EH (cell line): ENCODE results near the gene PRKG2.

Experiments
- DNase-seq: peaks from one replicate; pipeline ENCODE4 v3.0.0-alpha.2; 2015; ENCODE audit warnings: low read depth

Gene PRKG2

DNA sequence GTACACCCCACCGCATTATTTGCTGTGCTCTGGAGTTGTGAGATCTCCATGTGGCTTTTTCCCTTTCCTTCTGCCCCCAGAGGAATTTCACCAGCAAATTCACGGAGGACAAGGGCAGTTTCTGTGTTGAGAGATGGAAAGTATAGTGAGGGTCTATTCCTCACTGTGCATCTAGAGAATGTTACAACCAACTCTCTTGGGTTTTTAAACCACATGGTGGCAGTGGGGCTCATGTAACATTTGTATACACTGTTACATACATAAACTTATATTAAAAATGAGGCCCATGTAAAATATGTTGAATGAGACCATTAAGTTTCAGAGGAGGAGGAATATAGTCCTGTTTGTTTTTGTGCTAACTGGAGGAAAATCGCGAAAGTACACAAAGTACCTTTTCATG, 909 bp upstream of the PRKG2 start:
- no peak for DNase-seq

GRCh38 chr4:81214144-81214880, 710 bp downstream of the PRKG2 start:
- DNase-seq = no peak

GRCh38 chr4:81213671-81214070, 1.4 kb downstream of the PRKG2 start:
- DNase-seq = no peak

GRCh38 chr4:81211956-81212355, 3.1 kb downstream of the PRKG2 start:
- no peak for DNase-seq

- peak; percentile 79 for DNase-seq
Observed at GRCh38 chr4:81207828-81208227, 7.2 kb downstream of the PRKG2 start.

- DNase-seq = no peak
Observed at GRCh38 chr4:81205302-81205701, 9.7 kb downstream of the PRKG2 start.

GRCh38 chr4:81204571-81204970, 10.5 kb downstream of the PRKG2 start:
- no peak for DNase-seq

- no peak for DNase-seq
Observed at GRCh38 chr4:81199831-81200230, 15.2 kb downstream of the PRKG2 start.

- no peak for DNase-seq
Observed at GRCh38 chr4:81198609-81199008, 16.4 kb downstream of the PRKG2 start.

DNA sequence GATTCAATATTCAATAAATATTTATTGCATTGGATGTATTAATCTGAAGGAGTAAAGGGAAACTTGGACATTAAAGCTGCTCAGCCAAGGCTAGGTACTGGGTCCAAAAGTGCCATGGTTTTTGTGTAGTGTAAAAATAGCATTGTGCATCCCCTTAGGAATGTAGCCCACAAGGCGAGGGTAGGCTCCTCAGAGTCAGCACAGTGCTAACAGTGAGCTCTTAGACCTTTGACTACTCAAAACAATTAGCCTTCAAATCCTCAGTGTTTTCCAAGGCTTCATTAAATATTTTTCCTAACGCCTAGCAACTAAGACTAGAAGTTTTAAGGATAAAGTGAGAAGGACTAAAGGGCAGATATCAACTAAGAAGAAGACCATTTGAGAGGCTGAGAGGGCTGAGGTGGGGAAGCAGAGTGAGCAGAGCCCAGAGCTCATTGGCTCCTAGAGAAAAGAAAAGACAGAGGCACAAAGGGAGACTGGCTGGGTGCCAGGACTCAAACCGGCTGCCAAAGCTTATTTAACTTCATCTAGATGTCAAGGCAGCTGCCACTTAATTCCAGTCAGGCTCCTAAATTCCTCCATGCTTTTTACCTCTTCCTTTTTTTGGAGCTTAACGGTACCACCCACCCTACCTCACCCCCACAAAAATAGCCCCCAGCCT, 17.0 kb downstream of the PRKG2 start:
- no peak for DNase-seq

DNA sequence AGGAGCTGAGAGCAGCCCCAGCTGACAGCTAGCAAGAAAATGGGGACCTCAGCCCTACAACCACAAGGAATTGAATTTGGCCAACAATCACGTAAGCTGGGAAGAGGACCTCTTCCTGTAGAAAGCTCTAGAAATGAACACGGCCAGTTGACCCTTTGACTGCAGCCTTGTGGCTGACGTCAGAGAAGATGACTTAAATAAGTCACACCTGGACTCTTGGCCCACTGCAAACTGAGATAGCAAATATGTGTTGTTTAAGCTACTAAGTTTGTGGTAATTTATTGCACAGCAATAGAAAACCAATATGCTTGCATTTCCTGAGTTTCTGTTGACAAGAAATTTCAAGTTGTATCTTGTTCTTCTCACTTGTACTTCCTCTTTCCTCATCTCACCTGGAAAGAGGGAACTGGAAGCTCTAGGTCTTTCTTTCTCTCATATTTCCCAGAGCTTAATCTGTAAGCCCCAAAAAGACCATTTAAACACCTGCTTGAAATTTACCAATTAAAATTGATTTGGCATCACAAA, 18.8 kb downstream of the PRKG2 start:
- DNase-seq = no peak

DNA sequence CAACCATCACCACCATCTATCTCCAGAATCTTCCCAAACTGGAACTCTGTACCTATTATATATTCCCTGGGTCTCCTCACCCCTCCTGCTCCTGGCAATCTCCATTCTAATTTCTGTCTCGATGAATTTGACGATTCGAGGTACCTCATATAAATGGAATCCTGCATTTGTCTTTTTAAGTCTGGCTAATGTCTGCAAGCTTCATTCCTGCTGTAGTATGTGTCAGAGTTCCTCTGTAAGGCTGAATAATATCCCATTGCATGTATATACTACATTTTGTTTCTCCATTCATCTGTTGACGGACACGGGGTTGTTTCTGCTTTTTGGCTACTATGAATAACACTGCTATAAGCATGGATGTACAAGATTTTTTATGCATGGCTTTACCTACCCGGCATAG, 19.5 kb downstream of the PRKG2 start:
- DNase-seq = no peak

GRCh38 chr4:81194286-81194685, 20.7 kb downstream of the PRKG2 start:
- no peak for DNase-seq

- DNase-seq = no peak
Observed at GRCh38 chr4:81180916-81181315, 34.1 kb downstream of the PRKG2 start.

GRCh38 chr4:81179326-81179725, 35.7 kb downstream of the PRKG2 start:
- no peak for DNase-seq

DNA sequence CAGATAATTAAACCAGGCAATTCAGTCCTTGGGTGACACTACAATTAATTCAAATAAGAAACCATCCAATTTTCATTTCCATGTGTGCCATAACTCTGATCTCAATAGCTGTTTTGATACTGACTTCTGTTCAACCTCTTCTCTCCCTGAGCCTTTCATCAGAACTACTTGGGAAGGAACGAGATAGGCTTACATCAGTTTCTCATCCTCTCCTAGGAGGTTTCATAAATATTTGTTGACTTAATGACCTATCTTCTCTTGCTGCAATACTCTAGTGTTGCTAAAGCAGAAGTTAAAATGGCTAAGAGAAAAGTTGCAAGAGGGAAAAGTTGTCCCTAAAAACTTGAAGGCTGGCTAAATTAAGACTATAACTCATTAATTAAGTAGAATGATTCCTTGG, 41.8 kb downstream of the PRKG2 start:
- DNase-seq = no peak

DNA sequence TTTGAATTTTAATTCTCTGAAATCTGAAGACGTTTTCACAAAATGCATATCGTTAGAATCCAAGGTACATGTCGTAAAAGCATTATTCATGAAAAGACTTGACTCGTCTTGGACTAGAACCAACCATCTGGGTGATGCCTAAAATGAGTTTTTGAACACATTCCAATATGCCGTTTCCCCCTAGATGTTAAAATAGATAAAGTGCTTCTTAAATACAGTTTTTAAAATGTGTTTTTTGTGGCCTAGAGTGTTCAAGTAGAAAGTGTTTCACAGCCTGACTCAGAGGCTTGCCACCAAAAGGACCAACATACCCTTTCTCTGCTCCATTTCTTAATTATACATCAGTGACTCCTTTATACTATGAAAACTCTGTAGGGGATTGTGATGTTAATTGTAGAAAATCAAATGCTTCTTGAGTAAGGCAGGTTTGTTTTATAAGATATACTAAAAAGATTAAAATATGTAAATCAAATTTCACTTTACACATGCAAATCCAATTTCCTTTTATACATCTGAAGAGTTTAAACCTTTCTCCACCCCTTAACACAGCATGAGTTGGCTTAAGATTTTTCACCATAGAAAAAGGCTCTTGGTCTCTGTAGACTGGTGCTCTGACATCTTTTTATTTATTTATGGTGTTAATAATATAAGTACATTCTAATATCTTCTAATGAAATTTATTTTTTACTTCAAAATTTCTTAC, 48.4 kb downstream of the PRKG2 start:
- DNase-seq = peak; percentile 8

DNA sequence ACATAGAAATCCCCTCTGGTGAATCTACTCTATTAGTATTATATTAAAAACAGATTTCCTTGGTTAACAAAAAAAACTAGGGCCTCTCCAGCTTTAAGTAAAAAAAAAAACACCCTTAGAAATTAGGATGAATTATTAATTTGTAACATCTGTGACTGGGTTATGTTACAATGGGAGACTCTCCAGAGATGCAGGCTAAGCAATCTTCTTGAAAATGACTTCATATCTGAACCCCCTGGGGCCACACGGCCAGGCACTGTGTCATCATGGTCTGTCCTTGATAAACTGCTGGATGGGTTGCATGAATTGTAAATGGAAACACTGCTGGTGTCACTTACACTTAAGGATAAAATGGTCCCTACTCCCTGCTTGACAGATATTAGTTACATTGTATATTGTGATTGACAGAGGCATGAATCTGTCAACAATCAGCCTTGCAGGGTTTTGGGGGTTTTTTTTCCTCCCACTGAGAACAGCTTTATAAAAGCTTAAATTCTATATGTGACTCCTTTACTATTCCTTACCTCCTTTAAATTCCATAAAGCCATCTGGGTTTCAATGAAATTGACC, 49.1 kb downstream of the PRKG2 start:
- DNase-seq = peak; percentile 10

DNA sequence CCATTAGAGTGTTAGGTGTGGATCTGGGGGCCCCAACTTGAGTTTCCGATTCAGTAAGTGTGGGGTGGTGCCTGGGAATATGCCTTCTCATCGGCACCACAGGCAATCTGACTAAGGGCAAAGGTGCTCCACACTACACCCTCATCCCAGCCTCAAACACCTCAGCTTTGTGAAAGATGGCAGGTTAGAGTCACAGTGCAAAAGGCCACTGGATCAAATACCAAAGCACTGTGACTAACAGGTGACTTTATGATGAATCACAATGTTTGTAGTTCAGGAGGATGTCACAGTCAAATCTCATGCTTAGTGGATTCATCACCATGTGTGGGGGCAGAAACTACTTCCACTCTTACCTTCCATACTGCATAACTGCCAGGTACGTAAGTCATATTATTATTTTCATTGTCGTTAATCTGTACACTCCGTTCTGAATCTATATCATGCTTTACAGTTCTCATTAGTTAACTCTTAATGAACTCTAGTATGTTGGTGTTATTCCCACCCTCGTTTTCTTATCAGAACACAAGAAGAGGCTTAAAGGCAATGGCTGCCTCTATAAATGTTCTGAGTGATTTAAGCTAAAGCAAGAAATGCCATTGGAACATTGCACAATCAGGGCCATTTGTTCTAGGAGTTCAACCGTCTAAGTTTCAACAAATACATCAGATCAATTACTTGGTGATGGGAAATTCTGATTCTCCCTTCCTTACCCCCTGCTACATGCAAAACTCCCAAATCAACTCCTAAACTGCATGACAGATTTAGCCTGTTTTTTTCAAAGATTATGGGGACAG, 50.2 kb downstream of the PRKG2 start:
- DNase-seq = peak; percentile 16

- DNase-seq = no peak
Observed at GRCh38 chr4:81164126-81164525, 50.9 kb downstream of the PRKG2 start.

- DNase-seq = no peak
Observed at GRCh38 chr4:81162752-81163458, 52.1 kb downstream of the PRKG2 start.
